A673 (cell line): ENCODE measurements around the gene KIF4A.

Source experiments
- CTCF ChIP-seq: fragments of 300-800, 200-600 bp; sonication (generic); conservative IDR thresholded peaks from 2 replicates; pipeline ENCODE4 v1.5.1; 2017; ENCODE audit warnings: low read depth, mild to moderate bottlenecking, antibody characterized with exemption, low read length, moderate library complexity, mixed read lengths
- EZH2 ChIP-seq: fragments of 200-600 bp; sonication (generic); IDR thresholded peaks from 2 replicates; pipeline ENCODE4 v1.6.1; 2017; ENCODE audit warnings: borderline replicate concordance, low read depth, mild to moderate bottlenecking, mixed read lengths, antibody characterized with exemption, low read length; ENCODE audit not compliant: poor library complexity, severe bottlenecking

DNA sequence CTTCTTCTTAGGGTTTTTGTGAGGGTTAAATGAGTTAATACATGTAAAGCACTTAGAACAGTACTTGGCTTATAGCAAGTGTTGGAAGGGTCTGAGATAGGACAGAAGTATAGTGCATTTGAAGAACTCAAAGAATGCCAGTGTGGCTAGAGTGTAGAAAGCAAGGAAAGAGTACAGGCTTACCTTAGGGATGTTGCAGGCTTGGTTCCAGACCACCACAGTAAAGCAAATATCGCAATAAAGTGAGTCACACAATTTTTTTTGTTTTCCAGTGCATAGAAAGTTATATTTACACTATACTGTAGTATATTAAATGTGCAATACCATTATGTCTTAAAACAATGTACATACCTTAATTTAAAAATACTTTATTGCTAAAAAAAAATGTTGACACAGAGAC lies 41.3 kb downstream of the KIF4A start:
- no peak for TF ChIP-seq CTCF
- TF ChIP-seq EZH2 = no peak
